DOHH2 (cell line): Measurements from ENCODE around the gene GPSM1.
"Not testable (repeated sequence)": the region's sequence is repeated elsewhere in the genome, so short reads cannot be mapped to it uniquely, and the experiment has no call there.

Experiments
- H3F3A ChIP-seq: fragments of 200-600 bp; sonication (generic), shearing (Covaris generic); 2 replicates; pipeline ENCODE4 v1.6.0; 2016; ENCODE audit warnings: antibody characterized with exemption, mild to moderate bottlenecking; ENCODE audit not compliant: control insufficient read depth, insufficient read depth
- H3K27ac ChIP-seq: fragments of 200-600 bp; sonication (generic); 2 replicates; pipeline ENCODE4 v1.5.1; 2014; ENCODE audit warnings: low read depth, mild to moderate bottlenecking, low read length, moderate library complexity
- H3K27me3 ChIP-seq: fragments of 200-600 bp; sonication (generic); 2 replicates; pipeline ENCODE4 v1.6.1; 2014; ENCODE audit warnings: mild to moderate bottlenecking, low read length, mixed read lengths; ENCODE audit not compliant: control insufficient read depth
- H3K36me3 ChIP-seq: fragments of 200-600 bp; sonication (generic); 2 replicates; pipeline ENCODE4 v1.6.1; 2014; ENCODE audit warnings: mild to moderate bottlenecking, low read length, moderate library complexity, mixed read lengths; ENCODE audit not compliant: control insufficient read depth
- H3K4me1 ChIP-seq: fragments of 200-600 bp; sonication (generic); 2 replicates; pipeline ENCODE4 v1.6.1; 2014; ENCODE audit warnings: mild to moderate bottlenecking, low read length, mixed read lengths; ENCODE audit not compliant: control insufficient read depth
- H3K4me2 ChIP-seq: fragments of 200-600 bp; sonication (generic); 2 replicates; pipeline ENCODE4 v1.6.0; 2014; ENCODE audit warnings: mild to moderate bottlenecking, low read length, moderate library complexity
- H3K4me3 ChIP-seq: fragments of 200-600 bp; sonication (generic); 2 replicates; pipeline ENCODE4 v1.5.1; 2014; ENCODE audit warnings: mild to moderate bottlenecking, low read length, mixed read lengths
- H3K79me2 ChIP-seq: fragments of 200-600 bp; sonication (generic); 2 replicates; pipeline ENCODE4 v1.6.1; 2014; ENCODE audit warnings: mild to moderate bottlenecking, low read length, mixed read lengths; ENCODE audit not compliant: control insufficient read depth
- H3K9me2 ChIP-seq: fragments of 200-600 bp; sonication (generic); replicated peaks from 2 replicates; pipeline ENCODE4 v1.6.1; 2014; ENCODE audit warnings: mild to moderate bottlenecking, low read length, mixed read lengths; ENCODE audit not compliant: control insufficient read depth
- H3K9me3 ChIP-seq: fragments of 200-600 bp; sonication (generic); 2 replicates; pipeline ENCODE4 v1.6.1; 2014; ENCODE audit warnings: antibody characterized with exemption, low read length, mixed read lengths; ENCODE audit not compliant: control insufficient read depth, insufficient read depth
- H4K20me1 ChIP-seq: fragments of 200-600 bp; sonication (generic); 2 replicates; pipeline ENCODE4 v1.6.0; 2014; ENCODE audit warnings: low read depth, mild to moderate bottlenecking, antibody characterized with exemption, low read length, moderate library complexity; ENCODE audit not compliant: control insufficient read depth, insufficient read depth
- EZH2phosphoT487 ChIP-seq: fragments of 200-600 bp; sonication (generic); IDR thresholded peaks from 2 replicates; pipeline ENCODE4 v1.6.1; 2017; ENCODE audit warnings: borderline replicate concordance, mild to moderate bottlenecking, antibody characterized with exemption, low read length, moderate library complexity, mixed read lengths
- TF ChIP-seq, protein P1 (sequence below): fragments of 200-600 bp; sonication (generic); IDR thresholded peaks from one replicate; pipeline ENCODE4 v1.5.1; 2014; ENCODE audit warnings: antibody characterized with exemption, mild to moderate bottlenecking, low read depth, low read length; ENCODE audit not compliant: poor library complexity, severe bottlenecking

Gene GPSM1

DNA sequence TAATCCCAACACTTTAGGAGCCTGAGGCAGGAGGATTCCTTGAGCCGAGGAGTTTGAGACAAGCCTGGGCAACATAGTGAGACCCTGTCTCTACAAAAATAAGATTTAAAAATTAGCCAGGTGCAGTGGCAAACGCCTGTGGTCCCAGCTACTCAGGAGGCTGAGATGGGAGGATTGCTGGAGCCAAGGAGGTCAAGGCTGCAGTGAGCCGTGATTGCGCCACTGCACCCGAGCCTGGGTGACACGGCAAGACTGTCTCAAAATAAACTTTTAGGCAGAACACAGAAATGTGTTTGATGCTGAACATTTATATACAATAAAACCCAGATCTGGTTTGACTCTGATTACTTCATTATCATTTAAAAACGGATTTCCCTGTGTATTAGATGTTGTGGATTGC lies 78.1 kb downstream of the GPSM1 start:
- Histone ChIP-seq H3K4me3 (no peak overlapping the region), H3K27ac (no peak overlapping the region), H3K9me2 (no peaks in the 10 kb centered on the region), H3K36me3 (peaks cover 78% of the 10 kb centered on the region), H3F3A (peaks cover 13% of the 10 kb centered on the region; the same call in 1 of the 2 replicates), H3K79me2 (peaks cover 33% of the 10 kb centered on the region), H3K4me1 (peaks cover 27% of the 10 kb centered on the region), H3K9me3 (no peaks in the 10 kb centered on the region), H3K4me2 (no peak overlapping the region), H4K20me1 (no peaks in the 10 kb centered on the region; the same call in 1 of the 2 replicates), H3K27me3 (no peaks in the 10 kb centered on the region)
- no peak for TF ChIP-seq EZH2phosphoT487
- TF ChIP-seq, protein P1, sequence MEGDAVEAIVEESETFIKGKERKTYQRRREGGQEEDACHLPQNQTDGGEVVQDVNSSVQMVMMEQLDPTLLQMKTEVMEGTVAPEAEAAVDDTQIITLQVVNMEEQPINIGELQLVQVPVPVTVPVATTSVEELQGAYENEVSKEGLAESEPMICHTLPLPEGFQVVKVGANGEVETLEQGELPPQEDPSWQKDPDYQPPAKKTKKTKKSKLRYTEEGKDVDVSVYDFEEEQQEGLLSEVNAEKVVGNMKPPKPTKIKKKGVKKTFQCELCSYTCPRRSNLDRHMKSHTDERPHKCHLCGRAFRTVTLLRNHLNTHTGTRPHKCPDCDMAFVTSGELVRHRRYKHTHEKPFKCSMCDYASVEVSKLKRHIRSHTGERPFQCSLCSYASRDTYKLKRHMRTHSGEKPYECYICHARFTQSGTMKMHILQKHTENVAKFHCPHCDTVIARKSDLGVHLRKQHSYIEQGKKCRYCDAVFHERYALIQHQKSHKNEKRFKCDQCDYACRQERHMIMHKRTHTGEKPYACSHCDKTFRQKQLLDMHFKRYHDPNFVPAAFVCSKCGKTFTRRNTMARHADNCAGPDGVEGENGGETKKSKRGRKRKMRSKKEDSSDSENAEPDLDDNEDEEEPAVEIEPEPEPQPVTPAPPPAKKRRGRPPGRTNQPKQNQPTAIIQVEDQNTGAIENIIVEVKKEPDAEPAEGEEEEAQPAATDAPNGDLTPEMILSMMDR = no peak

DNA sequence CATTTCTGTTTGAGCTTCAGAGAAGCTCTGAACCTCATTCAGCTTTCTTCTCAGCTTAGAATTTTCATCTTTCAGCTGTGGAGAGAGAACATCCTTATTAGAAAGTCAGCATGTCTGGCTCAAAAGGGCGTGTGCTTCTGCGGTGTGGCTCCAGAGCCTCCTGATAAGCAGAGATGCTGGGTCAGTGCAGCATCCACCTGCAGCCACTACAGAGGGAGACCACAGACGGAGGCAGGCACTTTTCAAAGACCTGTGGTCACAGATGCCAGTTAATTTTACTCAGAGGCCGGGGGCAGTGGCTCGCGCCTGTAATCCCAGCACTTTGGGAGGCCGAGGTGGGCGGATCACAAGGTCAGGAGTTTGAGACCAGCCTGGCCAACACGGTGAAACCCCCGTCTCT lies 78.6 kb downstream of the GPSM1 start:
- not testable (repeated sequence) for H3K9me2 ChIP-seq, H3K4me3 ChIP-seq, H3K9me3 ChIP-seq, H3F3A ChIP-seq, H3K27me3 ChIP-seq, H3K4me2 ChIP-seq, H4K20me1 ChIP-seq, H3K27ac ChIP-seq
- Histone ChIP-seq H3K79me2 (peaks cover 37% of the 10 kb centered on the region), H3K36me3 (peaks cover 78% of the 10 kb centered on the region), H3K4me1 (peaks cover 24% of the 10 kb centered on the region)

DNA sequence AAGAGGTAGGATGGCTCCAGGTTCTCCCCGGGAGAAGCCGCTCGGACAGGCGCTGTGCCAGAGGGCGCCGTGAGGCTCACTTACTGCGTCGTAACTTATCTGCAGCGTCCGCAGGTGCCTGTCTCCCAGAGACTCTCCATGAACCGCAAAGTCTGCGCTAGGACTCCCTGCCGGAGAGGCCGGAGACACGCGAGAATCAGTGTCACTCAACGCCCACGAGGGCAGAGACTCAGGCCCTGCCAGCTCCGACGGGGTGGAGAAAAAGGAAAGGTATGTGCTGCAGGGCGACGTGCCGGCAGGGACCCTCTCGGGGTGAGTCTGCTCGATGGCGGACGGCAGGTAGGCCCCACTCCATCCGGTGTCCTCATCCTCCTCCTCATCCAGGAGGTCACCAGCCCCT lies 79.7 kb downstream of the GPSM1 start:
- H3K9me2 ChIP-seq, H3K4me3 ChIP-seq, H3K9me3 ChIP-seq, H3K4me2 ChIP-seq, H3K27ac ChIP-seq, H3K27me3 ChIP-seq, H3F3A ChIP-seq: not testable (repeated sequence)
- peaks cover 34% of the 10 kb centered on the region for H3K4me1 ChIP-seq
- peaks cover 49% of the 10 kb centered on the region for H3K79me2 ChIP-seq
- peaks cover 11% of the 10 kb centered on the region for H4K20me1 ChIP-seq
- H3K36me3 ChIP-seq = peaks cover 76% of the 10 kb centered on the region

DNA sequence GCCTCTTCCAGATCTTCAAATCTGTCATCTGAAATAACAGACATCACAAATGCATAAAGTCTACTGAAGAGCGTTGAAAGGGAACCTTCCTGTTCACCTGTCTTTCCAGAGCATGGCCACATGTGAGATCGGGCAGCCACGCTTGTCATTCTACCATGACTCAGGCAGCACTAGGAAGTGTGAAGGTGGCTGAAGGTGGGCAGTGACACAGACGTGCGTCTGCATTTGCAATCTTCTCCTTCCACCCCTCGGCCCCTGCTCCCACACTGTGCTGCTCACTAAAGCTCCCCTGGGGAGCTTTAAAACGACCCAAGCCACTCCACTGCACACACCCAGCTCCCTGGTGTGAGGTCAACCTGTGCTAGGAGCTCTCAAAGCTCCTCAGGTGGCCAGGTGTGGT lies 80.6 kb downstream of the GPSM1 start:
- peaks cover 40% of the 10 kb centered on the region for H3K4me1 ChIP-seq
- no peak overlapping the region for H3K27ac ChIP-seq
- peak overlapping the region; percentile 100; the same call in 1 of the 2 replicates for H3K4me2 ChIP-seq
- H4K20me1 ChIP-seq = peaks cover 14% of the 10 kb centered on the region
- H3K4me3 ChIP-seq = no peak overlapping the region
- TF ChIP-seq, protein P1 = no peak
- TF ChIP-seq EZH2phosphoT487 = no peak
- peaks cover 78% of the 10 kb centered on the region for H3K36me3 ChIP-seq
- no peaks in the 10 kb centered on the region for H3F3A ChIP-seq
- H3K79me2 ChIP-seq = peaks cover 57% of the 10 kb centered on the region
- H3K9me3 ChIP-seq = no peaks in the 10 kb centered on the region
- H3K9me2 ChIP-seq = no peaks in the 10 kb centered on the region
- H3K27me3 ChIP-seq = no peaks in the 10 kb centered on the region
